A673 (cell line): Measurements from ENCODE around the gene AHCY. TPM values are rescaled to one million over a fixed set of nuclear protein-coding genes. Genes with fewer than 3 reads are reported as not detected.
"Not testable (repeated sequence)": the region's sequence is repeated elsewhere in the genome, so short reads cannot be mapped to it uniquely, and the experiment has no call there.

Source experiments
- BruUV-seq: library from RNA; stranded (reverse); fragments of 400-500 nt; replicated peaks from 2 replicates; lab custom pipeline; 2021; lab: Mats Ljungman, UMichigan
- CTCF ChIA-PET: fragments of 300-600 bp; sonication (Branson Sonifier 250); formaldehyde crosslinking; loops from one replicate; lab custom pipeline; 2022; ENCODE audit warnings: antibody characterized with exemption; lab: Charles Lee
- POLR2A ChIA-PET: fragments of 300-600 bp; sonication (Branson Sonifier 250); formaldehyde crosslinking; loops from one replicate; lab custom pipeline; 2022; ENCODE audit warnings: antibody characterized with exemption; ENCODE audit not compliant: low non-redundant PET; lab: Charles Lee
- DNase-seq: peaks from one replicate; pipeline ENCODE4 v3.0.0-alpha.2; 2015; ENCODE audit warnings: low spot score
- H3K27ac ChIP-seq: fragments of 200-600 bp; sonication (generic); 2 replicates; pipeline ENCODE4 v1.5.1; 2016; ENCODE audit warnings: mixed run types, low read depth, mild to moderate bottlenecking, mixed read lengths, antibody characterized with exemption, low read length; ENCODE audit not compliant: poor library complexity, severe bottlenecking
- H3K27me3 ChIP-seq: fragments of 200-600 bp; sonication (generic); replicated peaks from 2 replicates; pipeline ENCODE4 v1.6.1; 2017; ENCODE audit warnings: mixed run types, low read depth, mild to moderate bottlenecking, mixed read lengths, antibody characterized with exemption, low read length; ENCODE audit not compliant: insufficient read depth, poor library complexity
- H3K36me3 ChIP-seq: fragments of 200-600 bp; sonication (generic); 2 replicates; pipeline ENCODE4 v1.6.1; 2016; ENCODE audit warnings: mixed run types, mild to moderate bottlenecking, mixed read lengths, antibody characterized with exemption, low read length; ENCODE audit not compliant: insufficient read depth, poor library complexity, severe bottlenecking
- H3K4me1 ChIP-seq: fragments of 200-600 bp; sonication (generic); 2 replicates; pipeline ENCODE4 v1.6.1; 2017; ENCODE audit warnings: mixed run types, mild to moderate bottlenecking, mixed read lengths, antibody characterized with exemption, low read length; ENCODE audit not compliant: insufficient read depth, poor library complexity, severe bottlenecking
- H3K4me3 ChIP-seq: fragments of 200-600 bp; sonication (generic); 2 replicates; pipeline ENCODE4 v1.5.1; 2016; ENCODE audit warnings: low read depth, mixed run types, mild to moderate bottlenecking, mixed read lengths, low read length; ENCODE audit not compliant: poor library complexity, severe bottlenecking
- H3K9me3 ChIP-seq: fragments of 200-600 bp; sonication (generic); 2 replicates; pipeline ENCODE4 v1.6.1; 2016; ENCODE audit warnings: mixed run types, low read depth, mild to moderate bottlenecking, mixed read lengths, antibody characterized with exemption, low read length; ENCODE audit not compliant: poor library complexity, severe bottlenecking
- CTCF ChIP-seq: fragments of 300-800, 200-600 bp; sonication (generic); conservative IDR thresholded peaks from 2 replicates; pipeline ENCODE4 v1.5.1; 2017; ENCODE audit warnings: low read depth, mild to moderate bottlenecking, antibody characterized with exemption, low read length, moderate library complexity, mixed read lengths
- EZH2 ChIP-seq: fragments of 200-600 bp; sonication (generic); IDR thresholded peaks from 2 replicates; pipeline ENCODE4 v1.6.1; 2017; ENCODE audit warnings: borderline replicate concordance, low read depth, mild to moderate bottlenecking, mixed read lengths, antibody characterized with exemption, low read length; ENCODE audit not compliant: poor library complexity, severe bottlenecking
- intact Hi-C: fragments of 100-400 bp; cut with micrococcal nuclease; formaldehyde crosslinking; loops from one replicate; pipeline ENCODE4 v1.10.0; 2022; ENCODE audit not compliant: unreplicated experiment
- total RNA-seq: library from RNA; stranded (reverse); gene quantifications from 2 replicates; pipeline ENCODE4 v1.2.3, GENCODE V29; 2021

AHCY gene
- total RNA-seq, 1 experiment from 2014 or later = 284 TPM

GRCh38 chr20:34293119-34293518 lies 10.0 kb downstream of the AHCY start:
- H3K36me3 ChIP-seq = peaks cover 65% of the 10 kb centered on the region
- no peak for TF ChIP-seq CTCF
- no peak for TF ChIP-seq EZH2
- no peak overlapping the region for H3K4me3 ChIP-seq
- no peaks in the 10 kb centered on the region for H3K27me3 ChIP-seq
- POLR2A ChIA-PET = no interaction called here
- no peak overlapping the region for H3K27ac ChIP-seq
- BruUV-seq = no TSS peak
- CTCF ChIA-PET = interaction anchor here (0.6 kb wide), 1 partner anchor 102 kb away, joined by 3 read pairs; no protein-coding TSS in a partner anchor
- H3K9me3 ChIP-seq = no peaks in the 10 kb centered on the region
- intact Hi-C loops = no loop called here
- H3K4me1 ChIP-seq = no peaks in the 10 kb centered on the region
- DNase-seq = no peak

GRCh38 chr20:34292496-34292895 lies 10.7 kb downstream of the AHCY start:
- BruUV-seq = no TSS peak
- POLR2A ChIA-PET = no interaction called here

GRCh38 chr20:34290471-34290870 lies 12.7 kb downstream of the AHCY start:
- Histone ChIP-seq H3K9me3 (no peaks in the 10 kb centered on the region), H3K36me3 (peaks cover 86% of the 10 kb centered on the region), H3K27me3 (no peaks in the 10 kb centered on the region), H3K4me3 (no peak overlapping the region), H3K27ac (no peak overlapping the region), H3K4me1 (no peaks in the 10 kb centered on the region)
- ChIA-PET POLR2A (no interaction called here), CTCF (no interaction called here)
- DNase-seq = no peak
- intact Hi-C loops = no loop called here
- no peak for TF ChIP-seq CTCF
- TF ChIP-seq EZH2 = no peak
- no TSS peak for BruUV-seq

More at GRCh38 chr20:34292496-34292895, 10.7 kb downstream of the AHCY start:
- no peaks in the 10 kb centered on the region for H3K4me1 ChIP-seq
- H3K27ac ChIP-seq = no peak overlapping the region
- H3K36me3 ChIP-seq = peaks cover 71% of the 10 kb centered on the region
- H3K27me3 ChIP-seq = no peaks in the 10 kb centered on the region
- no peak for TF ChIP-seq EZH2
- no peak for TF ChIP-seq CTCF
- no peak overlapping the region for H3K4me3 ChIP-seq
- no peaks in the 10 kb centered on the region for H3K9me3 ChIP-seq
- no peak for DNase-seq
- intact Hi-C loops = no loop called here
- CTCF ChIA-PET = interaction anchor here (0.6 kb wide), 1 partner anchor 101 kb away, joined by 3 read pairs; no protein-coding TSS in a partner anchor

- intact Hi-C loops = not testable (repeated sequence)
Observed at GRCh38 chr20:34287500-34287899, 15.7 kb downstream of the AHCY start.

More at GRCh38 chr20:34287500-34287899, 15.7 kb downstream of the AHCY start:
- BruUV-seq, CTCF ChIA-PET, POLR2A ChIA-PET, H3K27ac ChIP-seq, H3K4me1 ChIP-seq, H3K27me3 ChIP-seq, H3K9me3 ChIP-seq, DNase-seq, H3K4me3 ChIP-seq: not testable (repeated sequence)
- peaks cover 88% of the 10 kb centered on the region for H3K36me3 ChIP-seq
